Measurements from ENCODE around the gene PALD1.

PALD1 gene

GRCh38 chr10:70457759-70458305 lies 20.7 kb upstream of the PALD1 start:
- no peak for DNase-seq (ENCODE audit: low spot score)

- DNase-seq (ENCODE audit: low spot score): peak; percentile 92
Observed at GRCh38 chr10:70458329-70459060, 20.1 kb upstream of the PALD1 start.

- DNase-seq (ENCODE audit: low spot score): no peak
Observed at GRCh38 chr10:70459061-70459773, 19.4 kb upstream of the PALD1 start.

GRCh38 chr10:70459774-70460490 lies 18.6 kb upstream of the PALD1 start:
- DNase-seq (ENCODE audit: low spot score): no peak

GRCh38 chr10:70461397-70462348 lies 16.9 kb upstream of the PALD1 start:
- peak; percentile 79 for DNase-seq (ENCODE audit: low spot score)

GRCh38 chr10:70462349-70462984 lies 16.1 kb upstream of the PALD1 start:
- no peak for DNase-seq (ENCODE audit: low spot score)

GRCh38 chr10:70465278-70465677 lies 13.3 kb upstream of the PALD1 start:
- no peak for DNase-seq (ENCODE audit: low spot score)

- no peak for DNase-seq (ENCODE audit: low spot score)
Observed at GRCh38 chr10:70465832-70466231, 12.7 kb upstream of the PALD1 start.

GRCh38 chr10:70466951-70467350 lies 11.6 kb upstream of the PALD1 start:
- DNase-seq (ENCODE audit: low spot score): no peak

- DNase-seq (ENCODE audit: low spot score): no peak
Observed at GRCh38 chr10:70472799-70473454, 5.6 kb upstream of the PALD1 start.

GRCh38 chr10:70474780-70475179 lies 3.8 kb upstream of the PALD1 start:
- DNase-seq (ENCODE audit: low spot score): no peak

- DNase-seq (ENCODE audit: low spot score): no peak
Observed at GRCh38 chr10:70475661-70476060, 2.9 kb upstream of the PALD1 start.

GRCh38 chr10:70476249-70477035 lies 2.1 kb upstream of the PALD1 start:
- DNase-seq (ENCODE audit: low spot score): no peak

- no peak for DNase-seq (ENCODE audit: low spot score)
Observed at GRCh38 chr10:70477661-70478162, 855 bp upstream of the PALD1 start.

GRCh38 chr10:70479165-70479581 lies 606 bp downstream of the PALD1 start:
- no peak for DNase-seq (ENCODE audit: low spot score)

- DNase-seq (ENCODE audit: low spot score): no peak
Observed at GRCh38 chr10:70479626-70480238, 1.2 kb downstream of the PALD1 start.

- DNase-seq (ENCODE audit: low spot score): no peak
Observed at GRCh38 chr10:70480239-70480861, 1.8 kb downstream of the PALD1 start.

- DNase-seq (ENCODE audit: low spot score): no peak
Observed at GRCh38 chr10:70481105-70481504, 2.5 kb downstream of the PALD1 start.
